Sigmoid colon (tissue), 7 donors: Measurements from ENCODE around the gene IL19. TPM values are rescaled to one million over a fixed set of nuclear protein-coding genes. Genes with fewer than 3 reads are reported as not detected.

Experiments used
- DNase-seq: peaks from one replicate; pipeline ENCODE4 v3.0.0-alpha.2; 2019
- H3K27ac ChIP-seq, 4 donors: fragments of 200-600 bp; sonication (generic); one replicate each; pipeline ENCODE4 v1.5.1; 2016 to 2019; ENCODE audit warnings: mild to moderate bottlenecking in 1 of 4
- H3K27me3 ChIP-seq, 3 donors: fragments of 200-600 bp; sonication (generic); one replicate each; pipeline ENCODE4 v1.5.1; 2019; ENCODE audit warnings: mild to moderate bottlenecking in 1 of 3
- H3K36me3 ChIP-seq, 4 donors: fragments of 200-600 bp; sonication (generic); one replicate each; pipeline ENCODE4 v1.5.1; 2016 to 2019
- H3K4me1 ChIP-seq, 4 donors: fragments of 200-600 bp; sonication (generic); one replicate each; pipeline ENCODE4 v1.5.1; 2017 to 2019
- H3K4me3 ChIP-seq, 4 donors: fragments of 200-600 bp; sonication (generic); one replicate each; pipeline ENCODE4 v1.5.1; 2017 to 2019; ENCODE audit warnings: mild to moderate bottlenecking in 2 of 4, moderate library complexity in 1 of 4
- H3K9me3 ChIP-seq, 4 donors: fragments of 200-600 bp in 3 of 4; sonication (generic) in 3 of 4; one replicate each; pipeline versions ENCODE4 v1.5.1 to v1.6.1; 2013 to 2019
- CTCF ChIP-seq, 4 experiments: fragments of 450-650 bp in 3 of 4; fragments of 200-600 bp in 1 of 4; IDR thresholded peaks; one replicate each; pipeline ENCODE4 v1.5.1; 2016 to 2019; ENCODE audit warnings: antibody characterized with exemption in 4 of 4, mild to moderate bottlenecking in 3 of 4, moderate library complexity in 2 of 4
- EP300 ChIP-seq, 4 donors: sonication (generic); formaldehyde crosslinking; IDR thresholded peaks; one replicate each; pipeline ENCODE4 v1.6.1; 2017; ENCODE audit warnings: antibody characterized with exemption in 4 of 4
- POLR2A ChIP-seq, 2 donors: fragments of 450-650 bp; IDR thresholded peaks; one replicate each; pipeline ENCODE4 v1.6.1; 2016; ENCODE audit warnings: antibody characterized with exemption in 2 of 2, mild to moderate bottlenecking in 2 of 2, moderate library complexity in 2 of 2
- POLR2AphosphoS5 ChIP-seq, 4 donors: sonication (generic); formaldehyde crosslinking; IDR thresholded peaks; one replicate each; pipeline ENCODE4 v1.6.1; 2017; ENCODE audit warnings: antibody characterized with exemption in 4 of 4
- WGBS, 2 donors: extraction: QIAGEN DNeasy Blood & Tissue Kit; methylation state at CpG; one replicate each; pipeline ENCODE4 v1.1.7; 2013; 5-methylcytosine and 5-hydroxymethylcytosine counted together
- intact Hi-C: fragments of 100-400 bp; cut with DNase I; formaldehyde crosslinking; loops from one replicate; pipeline ENCODE4 v1.15.1; 2023
- polyA plus RNA-seq, 3 donors: library from polyadenylated mRNA; stranded (reverse); fragments of 200-250 nt; gene quantifications; one replicate each; pipeline ENCODE4 v1.2.3, GENCODE V29; 2013
- total RNA-seq, 4 donors: library from RNA; depleted of rRNA; stranded (reverse); fragments of >200 nt; gene quantifications; one replicate each; pipeline ENCODE4 v1.1.0, GENCODE V29; 2016
- donor health status: healthy with polysubstance abuse.
- donor health status: Bipolar disorder and iron deficiency.
- donor health status: healthy.

The IL19 gene, protein sequence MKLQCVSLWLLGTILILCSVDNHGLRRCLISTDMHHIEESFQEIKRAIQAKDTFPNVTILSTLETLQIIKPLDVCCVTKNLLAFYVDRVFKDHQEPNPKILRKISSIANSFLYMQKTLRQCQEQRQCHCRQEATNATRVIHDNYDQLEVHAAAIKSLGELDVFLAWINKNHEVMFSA
- not detected for total RNA-seq
- polyA plus RNA-seq: under 1 TPM in 1 of 3 donors, not detected in 2; 0.10 TPM

GRCh38 chr1:206770531-206771337 lies at the start of gene IL19:
IL19 (plus strand) TSS chr1:206770773; CDS start chr1:206836663, 65,890 bp downstream.
- 59 to 60% methylated on average over 9 of the region's 9 CpGs for whole genome bisulfite sequencing, 2 donors
- Histone ChIP-seq H3K27ac (peak within 1 kb of the TSS; percentile 15 to 49 (median 36)), H3K4me1 (no peaks in the 10 kb centered on the region), H3K36me3 (no peaks in the 10 kb centered on the region), H3K9me3 (no peaks in the 10 kb centered on the region), H3K4me3 (peak within 1 kb of the TSS in 2 of 4 donors; percentile 8 to 20), H3K27me3 (peaks cover 0 to 4% (median 0%) of the 10 kb centered on the region in 3 donors)
- TF ChIP-seq EP300 (IDR thresholded peaks at IDR 0.05) (no peak), CTCF (IDR thresholded peaks at IDR 0.05) (no peak), POLR2A (IDR thresholded peaks at IDR 0.05) (no peak), POLR2AphosphoS5 (IDR thresholded peaks at IDR 0.05) (peak; percentile 23 to 51 (median 44))
- peak; percentile 64 for DNase-seq
- intact Hi-C loops: no loop called here

DNA sequence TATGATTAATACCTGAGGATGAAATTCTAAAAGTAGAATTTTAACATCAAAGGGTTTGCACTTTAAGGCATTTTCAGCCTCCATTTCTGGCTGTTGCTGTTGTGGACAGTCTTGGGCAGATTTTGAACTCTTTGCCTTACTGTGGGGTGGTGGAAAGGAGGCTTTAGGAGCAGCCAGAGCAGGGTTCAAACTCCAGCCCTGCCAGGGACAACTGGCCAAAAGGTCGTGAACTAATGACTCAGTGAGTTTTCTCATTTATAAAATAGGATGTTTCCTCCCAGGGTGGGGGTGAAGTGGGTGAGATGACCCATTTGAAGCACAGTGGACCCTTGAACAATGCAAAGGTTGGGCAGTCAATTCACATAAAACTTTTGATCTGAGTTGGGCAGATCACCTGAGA lies 49.1 kb upstream of the IL19 start:
- Histone ChIP-seq H3K27me3 (no peaks in the 10 kb centered on the region), H3K4me3 (no peak overlapping the region), H3K9me3 (no peaks in the 10 kb centered on the region), H3K36me3 (no peaks in the 10 kb centered on the region), H3K27ac (no peak overlapping the region), H3K4me1 (peaks cover 0 to 88% (median 73%) of the 10 kb centered on the region in 4 donors)
- no peak for TF ChIP-seq EP300 (IDR thresholded peaks at IDR 0.05)
- TF ChIP-seq POLR2AphosphoS5 (IDR thresholded peaks at IDR 0.05): no peak
- TF ChIP-seq CTCF (IDR thresholded peaks at IDR 0.05): no peak
- no peak for TF ChIP-seq POLR2A (IDR thresholded peaks at IDR 0.05)
- intact Hi-C loops: no loop called here
- WGBS, 2 donors: 82 to 90% methylated on average over 1 of the region's 1 CpG
- DNase-seq: no peak

- Histone ChIP-seq H3K9me3 (no peaks in the 10 kb centered on the region), H3K36me3 (no peaks in the 10 kb centered on the region), H3K4me3 (no peak overlapping the region), H3K4me1 (peaks cover 0 to 88% (median 71%) of the 10 kb centered on the region in 4 donors), H3K27ac (peak overlapping the region in 2 of 4 donors; percentile 73 to 75), H3K27me3 (no peaks in the 10 kb centered on the region)
- peak; percentile 63 for DNase-seq
- intact Hi-C loops: no loop called here
- 84 to 89% methylated on average over 17 of the region's 17 CpGs for WGBS, 2 donors
- TF ChIP-seq CTCF (IDR thresholded peaks at IDR 0.05) (no peak), POLR2A (IDR thresholded peaks at IDR 0.05) (no peak), POLR2AphosphoS5 (IDR thresholded peaks at IDR 0.05) (no peak), EP300 (IDR thresholded peaks at IDR 0.05) (no peak)
Measured at GRCh38 chr1:206722751-206723461, 47.7 kb upstream of the IL19 start.

DNA sequence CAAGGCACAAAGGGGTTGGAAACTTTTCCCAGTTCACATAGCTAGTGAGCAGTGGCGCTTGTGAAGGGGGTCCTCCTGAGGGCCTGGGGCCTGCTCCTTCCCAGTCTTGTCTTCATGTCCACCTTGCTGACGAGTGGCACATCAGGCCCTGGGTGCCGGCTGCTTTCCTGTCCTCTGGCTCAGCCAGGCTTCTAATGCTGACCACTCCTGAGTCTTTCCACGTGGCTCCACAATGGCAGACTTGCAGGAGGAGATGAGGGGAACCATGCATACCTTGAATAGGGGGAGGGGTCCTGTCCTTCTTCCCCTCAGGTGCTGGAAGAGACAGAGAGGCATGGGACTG lies 47.1 kb upstream of the IL19 start:
- Histone ChIP-seq H3K9me3 (no peaks in the 10 kb centered on the region), H3K36me3 (no peaks in the 10 kb centered on the region), H3K27me3 (no peaks in the 10 kb centered on the region), H3K4me3 (no peak overlapping the region), H3K4me1 (peaks cover 0 to 90% (median 76%) of the 10 kb centered on the region in 4 donors), H3K27ac (peak overlapping the region; percentile 67 to 75 (median 70))
- intact Hi-C loops: no loop called here
- peak; percentile 64 for DNase-seq
- TF ChIP-seq POLR2A (IDR thresholded peaks at IDR 0.05) (no peak), POLR2AphosphoS5 (IDR thresholded peaks at IDR 0.05) (no peak), EP300 (IDR thresholded peaks at IDR 0.05) (no peak), CTCF (IDR thresholded peaks at IDR 0.05) (no peak)
- WGBS, 2 donors: 86% methylated on average over 4 of the region's 4 CpGs
